HepG2 (cell line): ENCODE measurements around the gene ZBTB25. TPM values are rescaled to one million over a fixed set of nuclear protein-coding genes. Genes with fewer than 3 reads are reported as not detected.

Experiments
- ATAC-seq: fragments of 200-7000 bp; cut with Tn5 transposase; 3 replicates; pipeline ENCODE4 v1.9.1; 2020; ENCODE audit warnings: mild to moderate bottlenecking, moderate library complexity
- BruUV-seq: library from RNA; stranded (reverse); fragments of 400-500 nt; replicated peaks from 2 replicates; lab custom pipeline; 2021; lab: Mats Ljungman, UMichigan
- CTCF ChIA-PET: fragments of 300-600 bp; formaldehyde crosslinking; extraction: SDS; loops from one replicate; lab custom pipeline; 2021; ENCODE audit warnings: low total read pairs, inconsistent platforms, low intra/inter-chr PET ratio; lab: Yijun Ruan, JAX
- POLR2A ChIA-PET: fragments of 350-600 bp; sonication (Branson Sonifier 250); formaldehyde crosslinking; loops from one replicate; lab custom pipeline; 2020; ENCODE audit warnings: antibody characterized with exemption, inconsistent platforms; lab: Yijun Ruan, JAX
- DNase-seq: peaks from one replicate; pipeline ENCODE4 v3.0.0-alpha.2; 2015; ENCODE audit warnings: low spot score
- FAIRE-seq: peaks from 3 replicates; lab custom pipeline; 2011; peaks lifted over from hg19 to GRCh38; lab: Jason Lieb, UNC
- H2AFZ ChIP-seq: one replicate; pipeline ENCODE4 v1.6.1; 2011; ENCODE audit warnings: low read length, inconsistent platforms
- H3K27ac ChIP-seq: fragments of 300-600 bp; 3 replicates; pipeline ENCODE4 v1.8.0; 2011; ENCODE audit warnings: mixed run types, mild to moderate bottlenecking, mixed read lengths, low read length, inconsistent platforms; ENCODE audit not compliant: insufficient read depth; ENCODE audit errors: extremely low read length
- H3K27me3 ChIP-seq, 2 experiments: fragments of 200-600 bp in 1 of 2; 2 replicates in 1 of 2; 3 replicates in 1 of 2; pipeline versions ENCODE4 v1.6.0 to v1.8.0; 2011; ENCODE audit warnings: low read length in 2 of 2, mild to moderate bottlenecking in 2 of 2, moderate library complexity in 2 of 2, inconsistent platforms in 1 of 2; ENCODE audit not compliant: insufficient read depth in 2 of 2, control insufficient read depth in 1 of 2
- H3K36me3 ChIP-seq, 2 experiments: fragments of 200-600 bp in 1 of 2; replicated peaks in 1 of 2; 2 replicates in 1 of 2; 3 replicates in 1 of 2; pipeline versions ENCODE4 v1.5.1 to v1.8.0; 2011; ENCODE audit warnings: low read length in 2 of 2, inconsistent platforms in 1 of 2; ENCODE audit not compliant: insufficient read depth in 2 of 2, control insufficient read depth in 1 of 2
- H3K4me1 ChIP-seq: 2 replicates; pipeline ENCODE4 v1.5.1; 2012; ENCODE audit warnings: low read length, inconsistent platforms; ENCODE audit not compliant: insufficient read depth
- H3K4me2 ChIP-seq: 2 replicates; pipeline ENCODE4 v1.6.0; 2011; ENCODE audit warnings: low read depth, low read length, inconsistent platforms
- H3K4me3 ChIP-seq, 3 experiments: fragments of 200-600 bp in 1 of 3; sonication (generic), shearing (Covaris generic) in 1 of 3; replicated peaks in 1 of 3; 2 replicates each; pipeline ENCODE4 v1.5.1; 2011 to 2016; ENCODE audit warnings: low read length in 3 of 3, inconsistent platforms in 2 of 3, low read depth in 2 of 3, mild to moderate bottlenecking in 2 of 3, control low read depth in 1 of 3, mixed read lengths in 1 of 3; ENCODE audit not compliant: insufficient read depth in 1 of 3
- H3K79me2 ChIP-seq: one replicate; pipeline ENCODE4 v1.6.1; 2011; ENCODE audit warnings: low read length, inconsistent platforms; ENCODE audit not compliant: insufficient read depth
- H3K9ac ChIP-seq: 2 replicates; pipeline ENCODE4 v1.6.0; 2011; ENCODE audit warnings: mild to moderate bottlenecking, low read depth, low read length, inconsistent platforms; ENCODE audit not compliant: insufficient read depth
- H3K9me3 ChIP-seq: 2 replicates; pipeline ENCODE4 v1.5.1; 2012; ENCODE audit warnings: mild to moderate bottlenecking, low read length
- H4K20me1 ChIP-seq: 2 replicates; pipeline ENCODE4 v1.6.0; 2011; ENCODE audit warnings: inconsistent platforms, mild to moderate bottlenecking, low read length, moderate library complexity; ENCODE audit not compliant: insufficient read depth
- BATF2 ChIP-seq: sonication (generic); formaldehyde crosslinking; IDR thresholded peaks from 2 replicates; pipeline ENCODE4 v1.8.0; 2022; ENCODE audit warnings: mild to moderate bottlenecking, missing genetic modification reagents, moderate library complexity
- CBX5 ChIP-seq: sonication (generic); formaldehyde crosslinking; IDR thresholded peaks from 2 replicates; pipeline ENCODE4 v1.4.0; 2020; ENCODE audit warnings: missing genetic modification reagents, borderline replicate concordance
- HIVEP1 ChIP-seq: sonication (generic); formaldehyde crosslinking; IDR thresholded peaks from 2 replicates; pipeline ENCODE4 v1.4.0; 2020; ENCODE audit warnings: mild to moderate bottlenecking, missing genetic modification reagents
- PRDM4 ChIP-seq: sonication (generic); formaldehyde crosslinking; IDR thresholded peaks from 2 replicates; pipeline ENCODE4 v1.9.0; 2021; ENCODE audit warnings: missing genetic modification reagents, borderline replicate concordance
- RBM39 ChIP-seq: fragments of 200-400 bp; formaldehyde crosslinking; IDR thresholded peaks from one replicate; pipeline ENCODE4 v1.6.1; 2018; ENCODE audit warnings: antibody characterized with exemption, mild to moderate bottlenecking, low read depth, low read length; ENCODE audit not compliant: poor library complexity, severe bottlenecking
- ZNF484 ChIP-seq: sonication (generic); formaldehyde crosslinking; IDR thresholded peaks from 2 replicates; pipeline ENCODE4 v1.5.1; 2020; ENCODE audit warnings: mild to moderate bottlenecking, low read depth, missing genetic modification reagents, borderline replicate concordance
- ZNF547 ChIP-seq: sonication (generic); formaldehyde crosslinking; IDR thresholded peaks from 2 replicates; pipeline ENCODE4 v1.5.1; 2020; ENCODE audit warnings: mild to moderate bottlenecking, missing genetic modification reagents
- ZNF747 ChIP-seq: sonication (generic); formaldehyde crosslinking; IDR thresholded peaks from 2 replicates; pipeline ENCODE4 v1.8.1; 2023; ENCODE audit warnings: missing genetic modification reagents, mild to moderate bottlenecking, borderline replicate concordance
- WGBS: methylation state at CpG from one replicate; pipeline ENCODE4 v1.1.6; 2017; ENCODE audit warnings: low lambda C conversion rate; 5-methylcytosine and 5-hydroxymethylcytosine counted together
- in situ Hi-C: cut with HindIII; loops from 2 replicates; pipeline ENCODE4 v1.10.0; 2017; ENCODE audit warnings: low pct_unique_long_range_greater_than_20kb; ENCODE audit not compliant: extremely low pct_ligation_motif_present
- intact Hi-C: fragments of 100-400 bp; cut with micrococcal nuclease; formaldehyde crosslinking; loops from one replicate; pipeline ENCODE4 v1.10.0; 2022; ENCODE audit not compliant: unreplicated experiment
- polyA plus RNA-seq, 8 experiments: library from polyadenylated mRNA; depleted of rRNA in 3 of 8; stranded (reverse) in 7 of 8; unstranded in 1 of 8; fragments of >200 nt; fragmentation: Illumina TruSeq in 4 of 8; extraction: Trizol in 4 of 8; gene quantifications; 2 replicates each; pipeline versions ENCODE4 v1.2.1 to v1.2.3, GENCODE V29; 2011 to 2016; ENCODE audit warnings: low read depth in 4 of 8, missing spikeins in 1 of 8, mixed read lengths in 1 of 8; ENCODE audit not compliant: insufficient read depth in 1 of 8
- total RNA-seq, 5 experiments: library from RNA; depleted of rRNA; stranded (reverse); fragments of >200 nt; fragmentation: Illumina TruSeq; extraction: Trizol; gene quantifications; 2 replicates each; pipeline ENCODE4 v1.2.3, GENCODE V29; 2016; ENCODE audit warnings: low read depth in 1 of 5

The ZBTB25 gene
- total and polyA plus RNA-seq, 2 of the 13 experiments (the other 11 are each of a cell fraction or from before 2014, with no cell fraction given): 3.5 to 7.6 TPM

- no peaks in the 10 kb centered on the region for H3K79me2 ChIP-seq
- 4% methylated on average over 1 of the region's 1 CpG for WGBS
- H3K9ac ChIP-seq: no peak overlapping the region
- intact Hi-C loops (no loop called here), in situ Hi-C loops (no loop called here)
- no peak overlapping the region for H3K27ac ChIP-seq
- H3K4me3 ChIP-seq: no peak overlapping the region
- no peak for FAIRE-seq
- POLR2A ChIA-PET: no interaction called here
- no TSS peak for BruUV-seq
- CTCF ChIA-PET: no interaction called here
- no peaks in the 10 kb centered on the region for H4K20me1 ChIP-seq
- no peak for ATAC-seq
- H3K27me3 ChIP-seq: peaks cover 0 to 17% of the 10 kb centered on the region in 2 experiments; a peak in 2 of 5 replicates
- DNase-seq: no peak
- no peak overlapping the region for H2AFZ ChIP-seq
- H3K4me1 ChIP-seq: no peaks in the 10 kb centered on the region
- no peaks in the 10 kb centered on the region for H3K36me3 ChIP-seq
- no peaks in the 10 kb centered on the region for H3K9me3 ChIP-seq
- H3K4me2 ChIP-seq: no peak overlapping the region
- TF ChIP-seq HIVEP1 (no peak), PRDM4 (no peak), BATF2 (no peak), ZNF747 (no peak), ZNF484 (CRISPR knock-in tag) (no peak), RBM39 (no peak), ZNF547 (CRISPR knock-in tag) (no peak), CBX5 (CRISPR knock-in tag) (no peak)
These were observed 45.4 kb upstream of the ZBTB25 start for GRCh38 chr14:64549016-64549415.
